Right cardiac atrium (tissue), 5 donors: ENCODE data around the gene NES. TPM values are rescaled to one million over a fixed set of nuclear protein-coding genes. Genes with fewer than 3 reads are reported as not detected.

Experiments used
- ATAC-seq, 2 donors: fragments of 200-7000 bp; cut with Tn5 transposase; one replicate each; pipeline versions ENCODE4 v1.8.0 to v1.9.1; 2020; ENCODE audit warnings: moderate library complexity in 2 of 2, mild to moderate bottlenecking in 1 of 2
- DNase-seq, 3 donors: peaks; one replicate each; pipeline ENCODE4 v3.0.0-alpha.2; 2020
- H3K27ac ChIP-seq: one replicate; pipeline ENCODE4 v1.5.1; 2013; ENCODE audit warnings: mild to moderate bottlenecking, low read length, control low read depth, moderate library complexity
- H3K27me3 ChIP-seq: one replicate; pipeline ENCODE4 v1.6.1; 2013; ENCODE audit not compliant: control insufficient read depth, insufficient read depth
- H3K4me1 ChIP-seq: one replicate; pipeline ENCODE4 v1.6.1; 2013; ENCODE audit warnings: low read length; ENCODE audit not compliant: control insufficient read depth, insufficient read depth
- H3K4me3 ChIP-seq: one replicate; pipeline ENCODE4 v1.5.1; 2013; ENCODE audit warnings: low read length, control low read depth
- H3K9me3 ChIP-seq: one replicate; pipeline ENCODE4 v1.6.1; 2013; ENCODE audit warnings: low read length; ENCODE audit not compliant: control insufficient read depth
- WGBS: extraction: QIAGEN DNeasy Blood & Tissue Kit; methylation state at CpG from one replicate; pipeline ENCODE4 v1.1.7; 2013; 5-methylcytosine and 5-hydroxymethylcytosine counted together
- intact Hi-C, 4 donors: fragments of 100-400 bp; cut with DNase I; formaldehyde crosslinking; loops; one replicate each; pipeline versions ENCODE4 v1.11.0 to v1.14.0; 2022 to 2023
- polyA plus RNA-seq: library from polyadenylated mRNA; stranded (reverse); fragments of 200-250 nt; gene quantifications from one replicate; pipeline ENCODE4 v1.2.3, GENCODE V29; 2013
- total RNA-seq, 4 donors: library from RNA; stranded (reverse); fragmentation: NEBNext Ultra II Directional; extraction: Animal tissue kit (Norgen Biotek cat#: 25700); gene quantifications; one replicate each; pipeline ENCODE4 v1.2.1, GENCODE V29; 2021
- donor health status: healthy with polysubstance abuse.
- donor health status: DM: no; HTN: yes; CAD: no.
- donor health status: DM: no; HTN: no; CAD: no.
- donor health status: DM: no; HTN: yes; CAD: no; lungs with severe emphysema.
- donor health status: DM: yes; HTN: yes; CAD: no.

The NES gene
- total and polyA plus RNA-seq, 5 donors: 146 to 282 (median 189) TPM

DNA sequence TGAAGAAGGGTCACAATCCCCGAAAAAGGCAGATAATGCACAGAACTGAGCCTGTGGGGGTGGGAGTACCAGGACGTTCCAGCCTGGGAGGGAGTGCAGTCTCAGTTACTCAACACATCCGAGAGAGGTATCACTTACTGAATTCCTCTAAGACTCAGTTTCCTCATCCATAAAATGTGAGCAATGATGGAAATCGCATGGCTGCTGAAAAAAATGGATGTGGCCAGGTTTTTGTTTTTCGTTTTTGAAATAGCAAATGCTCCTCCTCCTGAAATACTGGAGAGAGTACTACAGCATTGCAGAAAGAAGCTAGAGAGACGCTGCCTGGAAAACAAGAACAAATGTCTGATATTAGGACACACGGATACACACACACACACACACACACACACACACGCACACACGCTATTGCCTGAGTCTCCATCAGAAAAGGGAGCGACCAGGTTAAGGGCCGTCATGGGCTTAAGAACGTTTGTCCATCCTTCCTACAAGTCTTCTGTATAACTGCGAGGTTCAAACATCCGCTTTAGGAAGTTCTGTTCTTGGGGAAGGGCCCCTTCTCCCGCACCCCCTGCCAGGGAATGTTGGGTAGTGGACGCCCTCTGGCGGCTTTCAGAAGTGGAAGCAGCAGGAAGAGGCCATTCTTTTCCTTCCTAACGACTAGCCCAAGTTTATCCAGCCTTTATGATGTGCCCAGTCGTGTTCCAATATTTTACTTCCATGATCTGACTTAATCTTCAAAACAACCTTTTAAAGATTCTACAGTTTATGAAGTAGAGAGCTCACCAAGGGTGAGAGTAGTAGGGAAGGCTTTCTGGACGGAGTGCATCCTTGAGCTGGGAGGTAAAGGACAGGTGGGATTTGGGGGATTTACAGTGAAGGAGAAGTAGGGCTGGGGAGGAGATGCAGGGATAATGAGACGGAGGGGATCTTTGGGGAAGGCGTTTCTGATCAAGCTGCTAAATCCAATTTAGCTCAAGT lies 699 bp upstream of the NES start:
- H3K4me3 ChIP-seq: peak overlapping the region; percentile 66
- H3K27me3 ChIP-seq: no peaks in the 10 kb centered on the region
- peak overlapping the region; percentile 81 for H3K27ac ChIP-seq
- WGBS: 1% methylated on average over 22 of the region's 22 CpGs
- H3K9me3 ChIP-seq: no peaks in the 10 kb centered on the region
- DNase-seq (peak; percentile 82 to 89 (median 87)), ATAC-seq (peak; percentile 67 to 75)
- intact Hi-C loops: loop anchor here in 3 of 4 donors (1.0 to 2.0 kb wide), 3 partner anchors 17 to 19 kb away; no protein-coding TSS in a partner anchor
- H3K4me1 ChIP-seq: peaks cover 7% of the 10 kb centered on the region

DNA sequence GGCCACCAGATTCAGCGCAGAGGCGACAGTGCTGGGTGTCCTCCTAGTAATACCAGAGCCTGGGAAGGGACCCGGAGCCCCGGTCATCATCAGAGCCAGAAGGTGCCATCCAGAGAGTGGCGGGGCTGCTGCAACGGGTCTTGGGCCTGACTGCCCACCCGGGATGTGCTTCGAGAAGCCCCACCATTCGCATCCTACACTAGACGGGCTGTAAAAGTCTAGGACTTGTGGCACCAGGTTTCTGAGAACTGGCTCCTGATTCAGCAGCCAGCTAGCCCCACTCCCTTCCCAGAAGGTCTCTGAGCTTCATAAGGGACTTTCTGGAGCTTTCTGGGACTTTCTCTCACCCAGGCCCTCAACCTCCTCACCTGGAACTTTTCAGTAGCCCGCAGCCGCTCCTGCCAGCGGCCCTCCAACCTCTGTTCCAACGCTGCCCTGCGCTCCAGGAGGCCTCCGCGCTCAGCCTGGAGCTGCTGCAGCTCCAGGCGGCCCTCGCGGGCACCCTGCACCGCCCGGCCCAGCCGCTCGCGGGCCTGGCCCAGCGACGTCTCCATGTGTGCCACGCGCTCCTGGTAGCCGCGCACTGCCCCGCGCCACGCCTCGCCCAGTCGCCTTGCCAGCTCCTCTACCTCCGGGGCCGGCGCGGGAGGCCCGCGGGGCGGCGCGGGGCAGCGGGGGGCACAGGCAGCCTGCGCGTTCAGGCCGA lies 940 bp downstream of the NES start:
- H3K27ac ChIP-seq: peak overlapping the region; percentile 84
- H3K4me3 ChIP-seq: peak overlapping the region; percentile 66
- WGBS: 5% methylated on average over 49 of the region's 49 CpGs
- H3K27me3 ChIP-seq: no peaks in the 10 kb centered on the region
- H3K9me3 ChIP-seq: no peaks in the 10 kb centered on the region
- DNase-seq: peak in 1 of 3 donors; percentile 64
- H3K4me1 ChIP-seq: peaks cover 9% of the 10 kb centered on the region
- peak; percentile 11 for ATAC-seq
- intact Hi-C loops: loop anchor here in 1 of 4 donors (2.0 kb wide), 1 partner anchor 15 kb away; no protein-coding TSS in a partner anchor

DNA sequence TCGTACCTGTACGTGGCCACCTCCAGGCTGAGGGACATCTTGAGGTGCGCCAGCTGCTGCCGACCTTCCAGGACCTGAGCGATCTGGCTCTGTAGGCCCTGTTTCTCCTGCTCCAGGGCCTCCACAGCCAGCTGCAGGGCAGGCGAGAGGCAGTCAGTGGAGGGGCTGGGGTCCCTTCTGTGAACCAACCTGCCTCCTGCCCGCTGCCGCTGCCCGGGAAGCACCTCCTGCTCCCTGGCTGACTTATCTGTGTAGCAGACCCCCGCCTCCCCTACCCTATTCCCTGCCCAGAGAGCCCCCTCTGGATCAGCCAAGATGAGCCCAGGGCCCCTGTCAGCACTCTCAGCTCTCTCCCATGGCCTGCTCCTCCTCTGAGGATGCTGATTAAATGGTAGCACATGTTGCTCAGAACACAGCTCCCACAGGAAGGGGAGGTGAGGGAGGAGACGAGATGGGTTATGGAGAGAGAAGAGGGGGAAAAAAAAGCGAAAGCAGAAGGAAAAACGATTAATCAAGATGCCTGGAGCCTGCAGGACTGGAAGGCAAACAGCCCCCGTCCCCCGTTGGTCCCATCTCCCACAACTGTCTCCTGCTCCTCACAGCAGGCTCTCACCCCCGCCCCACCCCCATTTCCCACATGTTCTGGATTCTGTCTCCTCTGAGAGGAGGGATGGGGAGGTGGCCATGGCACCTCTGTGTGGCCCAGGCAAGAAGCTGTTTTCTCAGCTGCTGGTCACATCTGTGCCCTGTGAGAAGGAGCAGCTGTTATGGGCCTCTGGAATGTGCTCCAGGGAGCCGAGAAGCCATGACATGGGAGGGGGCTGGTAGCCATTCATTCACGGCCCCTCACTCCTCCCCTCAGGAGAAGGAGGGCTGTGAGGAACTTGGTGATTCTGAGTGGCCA lies 1.7 kb downstream of the NES start:
- ATAC-seq (peak in 1 of 2 donors; percentile 3), DNase-seq (peak in 1 of 3 donors; percentile 61)
- 28% methylated on average over 18 of the region's 18 CpGs for WGBS
- Histone ChIP-seq H3K27ac (peak overlapping the region; percentile 84), H3K4me1 (peaks cover 14% of the 10 kb centered on the region), H3K9me3 (no peaks in the 10 kb centered on the region), H3K4me3 (peak overlapping the region; percentile 66), H3K27me3 (no peaks in the 10 kb centered on the region)
- intact Hi-C loops: loop anchor here in 1 of 4 donors (2.0 kb wide), 1 partner anchor 15 kb away; no protein-coding TSS in a partner anchor

DNA sequence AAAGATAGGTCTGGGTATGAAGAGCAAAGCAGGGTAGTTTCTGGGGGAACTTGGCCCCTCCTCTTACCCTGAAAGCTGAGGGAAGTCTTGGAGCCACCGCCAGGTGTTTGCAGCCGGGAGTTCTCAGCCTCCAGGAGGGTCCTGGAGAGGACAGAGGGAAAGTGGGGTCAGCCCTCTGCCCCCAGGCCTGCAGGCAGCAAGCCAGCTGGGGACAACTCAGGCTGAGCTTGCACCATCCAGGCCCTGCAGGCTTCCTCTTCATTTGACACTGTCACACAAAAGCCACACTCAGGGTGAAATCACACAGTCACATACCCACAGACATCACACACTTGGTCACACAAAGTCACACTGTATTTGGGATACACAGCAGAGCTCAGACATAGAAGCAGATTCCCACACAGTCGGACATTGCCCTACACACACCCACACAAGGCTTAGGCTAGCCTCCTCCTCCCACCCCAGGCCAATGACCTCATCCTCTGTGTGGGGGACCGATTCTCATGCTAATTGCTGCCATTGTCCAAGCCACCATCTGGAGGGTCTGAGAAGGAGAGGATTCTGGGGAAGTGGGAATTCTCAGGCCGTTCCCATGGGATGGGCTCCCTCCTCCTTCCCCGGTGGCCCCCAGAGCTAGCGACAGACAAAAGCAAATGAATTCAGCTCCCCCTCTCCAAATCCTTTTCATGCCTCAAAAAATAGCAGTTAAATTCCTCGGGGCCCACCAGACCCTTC lies 3.7 kb downstream of the NES start:
- intact Hi-C loops: no loop called here
- Histone ChIP-seq H3K4me3 (peak overlapping the region; percentile 66), H3K27ac (peak overlapping the region; percentile 84), H3K4me1 (peaks cover 27% of the 10 kb centered on the region), H3K9me3 (no peaks in the 10 kb centered on the region), H3K27me3 (no peaks in the 10 kb centered on the region)
- WGBS: 33% methylated on average over 8 of the region's 8 CpGs
- no peak for ATAC-seq
- peak in 1 of 3 donors; percentile 44 for DNase-seq

DNA sequence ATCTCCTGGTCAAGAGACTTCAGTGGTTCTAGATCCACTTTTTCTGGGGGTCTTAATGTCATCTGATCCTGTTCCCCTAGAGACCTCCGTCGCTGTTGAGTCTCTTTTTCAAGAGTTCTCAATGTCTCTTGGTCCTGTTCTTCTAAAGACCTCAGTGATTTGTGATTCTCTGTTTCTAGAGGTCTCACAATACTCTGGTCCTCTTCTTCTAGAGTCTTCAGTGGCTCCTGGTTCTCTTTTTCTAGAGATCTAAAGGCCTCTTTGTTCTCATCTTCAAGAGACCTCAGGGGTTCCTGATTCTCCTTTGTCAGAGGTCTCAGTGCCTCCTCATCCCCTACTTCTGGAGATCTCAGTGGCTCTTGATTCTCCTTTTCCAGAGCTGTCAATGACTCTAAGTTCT lies 5.4 kb downstream of the NES start:
- intact Hi-C loops: no loop called here
- Histone ChIP-seq H3K27me3 (no peaks in the 10 kb centered on the region), H3K27ac (no peak overlapping the region), H3K9me3 (no peaks in the 10 kb centered on the region), H3K4me3 (no peak overlapping the region), H3K4me1 (peaks cover 38% of the 10 kb centered on the region)
- no peak for ATAC-seq
- DNase-seq: no peak
- WGBS: 88% methylated on average over 2 of the region's 2 CpGs

DNA sequence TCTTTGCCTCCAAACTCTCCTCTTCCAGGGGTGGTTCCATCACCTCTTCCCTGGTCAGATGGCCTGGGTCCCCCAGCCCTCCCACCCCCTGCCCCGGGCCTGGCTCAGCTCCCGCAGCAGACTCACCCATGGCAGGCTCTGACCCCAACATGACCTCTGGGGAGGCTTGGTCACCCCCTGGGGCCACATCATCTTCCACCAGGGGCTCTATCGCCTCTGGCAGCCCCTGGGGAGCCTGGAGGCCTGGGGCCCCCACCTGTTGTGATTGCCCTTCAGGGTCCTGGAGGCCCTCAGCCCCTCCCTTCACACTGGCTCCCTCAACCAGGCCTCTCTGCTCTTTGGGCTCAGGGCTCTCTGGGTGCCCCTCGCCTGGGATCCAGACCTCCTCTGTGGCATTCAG lies 6.4 kb downstream of the NES start:
- H3K4me3 ChIP-seq: no peak overlapping the region
- ATAC-seq: no peak
- H3K27me3 ChIP-seq: no peaks in the 10 kb centered on the region
- 54% methylated on average over 4 of the region's 4 CpGs for WGBS
- peak overlapping the region; percentile 73 for H3K27ac ChIP-seq
- DNase-seq: peak in 1 of 3 donors; percentile 28
- no peaks in the 10 kb centered on the region for H3K9me3 ChIP-seq
- H3K4me1 ChIP-seq: peaks cover 43% of the 10 kb centered on the region
- intact Hi-C loops: no loop called here

DNA sequence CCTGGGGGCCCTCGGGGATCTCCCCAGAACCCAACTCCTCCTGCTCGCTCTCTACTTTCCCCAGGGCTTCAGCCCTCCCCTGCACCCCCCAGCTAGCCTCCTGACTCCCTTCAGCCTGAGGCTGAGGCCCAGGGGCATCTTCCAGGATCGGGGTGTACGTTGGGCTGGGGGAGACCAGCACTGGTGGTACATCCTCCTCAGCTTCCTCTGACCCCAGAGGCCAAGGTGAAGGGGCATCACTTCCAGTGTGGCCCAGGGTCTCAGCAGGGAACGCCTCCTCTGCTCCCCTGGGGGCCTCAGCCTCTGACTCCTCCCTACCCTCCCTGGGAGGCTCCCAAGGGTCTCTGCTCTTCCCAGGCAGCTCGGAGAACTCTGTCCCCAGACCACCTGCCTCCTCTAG lies 6.8 kb downstream of the NES start:
- WGBS: 61% methylated on average over 6 of the region's 6 CpGs
- Histone ChIP-seq H3K4me3 (no peak overlapping the region), H3K27me3 (no peaks in the 10 kb centered on the region), H3K9me3 (no peaks in the 10 kb centered on the region), H3K4me1 (peaks cover 46% of the 10 kb centered on the region), H3K27ac (peak overlapping the region; percentile 73)
- DNase-seq: peak in 1 of 3 donors; percentile 51
- intact Hi-C loops: no loop called here
- no peak for ATAC-seq

DNA sequence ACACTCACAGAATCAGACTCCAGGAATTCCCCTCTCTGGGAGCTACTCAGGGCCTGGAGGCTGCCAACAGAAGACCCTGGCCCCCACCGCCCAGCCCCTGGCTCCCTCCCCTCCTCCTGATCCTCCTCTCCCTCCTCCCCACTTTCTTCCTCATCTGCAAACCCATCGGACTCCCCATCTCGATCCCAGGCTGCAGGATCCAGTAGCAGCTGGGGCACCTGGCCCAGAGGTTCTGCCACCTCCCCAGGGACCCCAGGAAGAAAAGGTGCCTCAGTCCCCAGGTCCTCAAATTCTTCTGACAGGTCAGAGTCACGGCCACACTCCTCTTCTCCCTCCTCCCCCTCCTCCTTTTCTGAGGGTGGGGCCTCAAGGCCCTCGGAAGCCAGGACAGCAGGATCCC lies 7.4 kb downstream of the NES start:
- Histone ChIP-seq H3K4me1 (peaks cover 47% of the 10 kb centered on the region), H3K27ac (peak overlapping the region; percentile 73), H3K4me3 (no peak overlapping the region), H3K9me3 (no peaks in the 10 kb centered on the region), H3K27me3 (no peaks in the 10 kb centered on the region)
- DNase-seq: peak in 1 of 3 donors; percentile 41
- intact Hi-C loops: no loop called here
- 48% methylated on average over 5 of the region's 5 CpGs for WGBS
- ATAC-seq: no peak

DNA sequence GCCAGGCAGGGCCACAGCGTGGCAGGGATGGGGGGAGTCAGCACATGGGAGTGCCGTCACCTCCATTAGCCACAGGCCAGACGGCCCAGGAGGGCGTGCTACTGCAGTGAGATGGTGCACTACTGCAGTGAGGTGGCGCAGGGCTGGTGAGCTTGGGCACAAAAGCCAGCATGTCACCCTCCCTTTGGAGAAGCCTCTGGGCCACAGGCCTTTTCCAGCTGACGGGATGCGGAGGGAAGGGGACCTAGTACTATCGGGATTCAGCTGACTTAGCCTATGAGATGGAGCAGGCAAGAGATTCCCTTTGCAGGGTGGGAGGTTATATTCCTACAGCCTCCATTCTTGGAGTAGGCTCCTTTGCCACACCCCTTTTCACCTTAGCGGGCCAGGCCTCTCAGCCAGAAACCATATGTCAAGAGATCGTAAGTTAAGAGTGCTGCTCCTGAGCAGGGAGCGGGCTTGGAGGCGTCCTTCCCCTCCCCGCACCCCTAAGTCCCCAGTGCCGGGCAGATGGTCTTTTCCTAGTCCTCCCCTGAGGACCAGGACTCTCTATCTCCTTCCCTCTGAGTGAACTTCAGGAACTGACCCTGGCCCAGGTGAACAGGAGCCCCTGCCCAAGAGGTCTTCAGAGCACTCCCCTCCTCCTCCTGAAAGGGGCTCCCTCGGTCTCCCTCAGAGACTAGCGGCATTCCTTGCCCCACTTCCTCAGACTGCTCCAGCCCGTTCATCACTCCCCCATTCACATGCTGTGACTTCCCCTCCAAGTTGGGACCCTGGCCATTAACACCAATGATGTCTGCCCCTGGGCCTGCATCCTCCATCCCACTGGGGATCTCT lies 8.2 kb downstream of the NES start:
- H3K4me1 ChIP-seq: peaks cover 46% of the 10 kb centered on the region
- intact Hi-C loops: no loop called here
- peak overlapping the region; percentile 73 for H3K27ac ChIP-seq
- peak in 2 of 3 donors; percentile 60 to 66 for DNase-seq
- no peaks in the 10 kb centered on the region for H3K9me3 ChIP-seq
- no peak overlapping the region for H3K4me3 ChIP-seq
- WGBS: 61% methylated on average over 17 of the region's 17 CpGs
- no peaks in the 10 kb centered on the region for H3K27me3 ChIP-seq
- ATAC-seq: no peak
